Measurements from ENCODE around the gene FBXL22.

Gene FBXL22, protein sequence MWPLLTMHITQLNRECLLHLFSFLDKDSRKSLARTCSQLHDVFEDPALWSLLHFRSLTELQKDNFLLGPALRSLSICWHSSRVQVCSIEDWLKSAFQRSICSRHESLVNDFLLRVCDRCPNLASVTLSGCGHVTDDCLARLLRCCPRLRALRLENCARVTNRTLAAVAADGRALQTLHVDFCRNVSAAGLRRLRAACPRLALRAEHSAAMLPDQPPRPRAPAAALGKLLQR

DNA sequence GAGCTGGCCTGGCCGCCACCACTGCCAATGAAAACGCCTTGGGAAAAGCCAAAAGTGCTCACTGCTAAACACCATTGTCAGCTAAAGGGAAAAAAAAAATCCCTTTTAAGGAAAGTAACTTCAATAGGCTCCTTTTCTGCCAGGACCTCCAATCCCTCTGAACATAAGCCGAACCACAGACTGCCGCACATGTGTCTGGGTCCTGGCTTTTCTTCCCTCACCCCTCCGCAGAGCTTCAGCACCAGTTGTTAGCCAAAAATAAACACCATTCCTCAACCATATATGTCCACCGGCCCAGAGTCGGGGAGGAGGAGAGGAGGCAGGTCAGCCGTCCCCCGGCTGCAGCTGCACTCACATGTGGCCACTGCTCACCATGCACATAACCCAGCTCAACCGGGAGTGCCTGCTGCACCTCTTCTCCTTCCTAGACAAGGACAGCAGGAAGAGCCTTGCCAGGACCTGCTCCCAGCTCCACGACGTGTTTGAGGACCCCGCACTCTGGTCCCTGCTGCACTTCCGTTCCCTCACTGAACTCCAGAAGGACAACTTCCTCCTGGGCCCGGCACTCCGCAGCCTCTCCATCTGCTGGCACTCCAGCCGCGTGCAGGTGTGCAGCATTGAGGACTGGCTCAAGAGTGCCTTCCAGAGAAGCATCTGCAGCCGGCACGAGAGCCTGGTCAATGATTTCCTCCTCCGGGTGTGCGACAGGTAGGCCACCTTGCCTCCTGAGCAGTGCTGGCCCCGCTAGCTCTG lies at the start of gene FBXL22:
Gene FBXL22 (plus strand): TSS at position 350 of the 753 bp plus-strand sequence. CDS start 6 bp downstream, at position 356.
- Histone ChIP-seq H3K9me3 (ENCODE audit: control insufficient read depth in 1 of 2, low read length in 2 of 2) (no peaks in the 10 kb centered on the region), H3K27me3 (ENCODE audit: control insufficient read depth in 1 of 2, insufficient read depth in 2 of 2, low read length in 2 of 2) (no peaks in the 10 kb centered on the region), H3K36me3 (ENCODE audit: control insufficient read depth in 1 of 2, insufficient read depth in 2 of 2, low read length in 2 of 2) (peaks cover 4 to 22% of the 10 kb centered on the region in 2 donors), H3K9ac (ENCODE audit: low read depth in 1 of 2, low read length in 2 of 2) (peak within 1 kb of the TSS; percentile 20 to 39), H3K4me3 (ENCODE audit: low read depth in 1 of 2, low read length in 2 of 2) (peak within 1 kb of the TSS; percentile 32 to 50), H3K27ac (ENCODE audit: low read depth, low read length) (peak within 1 kb of the TSS; percentile 49), H3K4me1 (ENCODE audit: control insufficient read depth in 1 of 2, insufficient read depth in 2 of 2, low read length in 2 of 2) (peaks cover 33 to 46% of the 10 kb centered on the region in 2 donors)

DNA sequence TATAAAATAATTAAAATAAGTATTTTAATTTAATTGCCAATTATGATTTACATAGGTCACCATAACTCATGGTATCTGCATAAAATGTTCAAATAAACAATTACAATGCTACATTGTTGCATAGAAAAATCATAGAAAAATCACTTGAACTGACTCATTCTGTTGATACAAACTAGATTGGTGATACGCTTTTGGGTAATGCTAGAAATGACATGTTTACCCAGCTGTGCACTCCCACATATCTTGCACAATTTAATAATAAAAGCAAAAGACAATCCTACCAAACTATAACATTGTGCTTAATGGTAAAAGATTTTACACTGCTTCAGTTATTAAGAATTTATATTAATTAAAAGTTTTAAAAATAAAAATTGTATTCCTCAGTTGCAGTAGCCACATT lies 45.8 kb upstream of the FBXL22 start:
- Histone ChIP-seq H3K4me1 (ENCODE audit: control insufficient read depth in 1 of 2, insufficient read depth in 2 of 2, low read length in 2 of 2) (peaks cover 13 to 25% of the 10 kb centered on the region in 2 donors), H3K27me3 (ENCODE audit: control insufficient read depth in 1 of 2, insufficient read depth in 2 of 2, low read length in 2 of 2) (no peaks in the 10 kb centered on the region), H3K9ac (ENCODE audit: low read depth in 1 of 2, low read length in 2 of 2) (no peak overlapping the region), H3K4me3 (ENCODE audit: low read depth in 1 of 2, low read length in 2 of 2) (no peak overlapping the region), H3K36me3 (ENCODE audit: control insufficient read depth in 1 of 2, insufficient read depth in 2 of 2, low read length in 2 of 2) (peaks cover 0 to 10% of the 10 kb centered on the region in 2 donors), H3K9me3 (ENCODE audit: control insufficient read depth in 1 of 2, low read length in 2 of 2) (no peaks in the 10 kb centered on the region), H3K27ac (ENCODE audit: low read depth, low read length) (no peak overlapping the region)

DNA sequence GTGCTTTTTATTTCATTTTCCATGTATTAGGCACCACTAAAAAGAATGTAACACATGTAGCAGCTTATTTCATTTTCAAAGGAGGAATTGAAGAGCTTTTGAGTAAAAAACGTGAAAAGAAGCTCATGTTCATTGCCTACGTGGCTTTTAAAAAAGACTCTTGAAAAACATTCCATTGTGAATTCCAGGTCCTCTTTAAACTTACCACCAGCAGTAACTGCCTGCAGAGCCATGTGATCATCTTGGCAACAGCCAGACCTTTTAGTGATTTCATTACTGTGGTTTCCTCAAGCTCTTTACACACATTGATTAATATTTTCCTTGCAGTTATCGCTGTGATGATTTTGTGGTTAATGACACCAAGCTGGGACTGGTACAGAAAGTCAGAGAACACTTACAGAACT lies 43.8 kb upstream of the FBXL22 start:
- Histone ChIP-seq H3K36me3 (ENCODE audit: control insufficient read depth in 1 of 2, insufficient read depth in 2 of 2, low read length in 2 of 2) (peaks cover 7 to 21% of the 10 kb centered on the region in 2 donors), H3K4me3 (ENCODE audit: low read depth in 1 of 2, low read length in 2 of 2) (no peak overlapping the region), H3K27me3 (ENCODE audit: control insufficient read depth in 1 of 2, insufficient read depth in 2 of 2, low read length in 2 of 2) (no peaks in the 10 kb centered on the region), H3K9ac (ENCODE audit: low read depth in 1 of 2, low read length in 2 of 2) (no peak overlapping the region), H3K27ac (ENCODE audit: low read depth, low read length) (no peak overlapping the region), H3K4me1 (ENCODE audit: control insufficient read depth in 1 of 2, insufficient read depth in 2 of 2, low read length in 2 of 2) (peaks cover 13 to 25% of the 10 kb centered on the region in 2 donors), H3K9me3 (ENCODE audit: control insufficient read depth in 1 of 2, low read length in 2 of 2) (no peaks in the 10 kb centered on the region)

DNA sequence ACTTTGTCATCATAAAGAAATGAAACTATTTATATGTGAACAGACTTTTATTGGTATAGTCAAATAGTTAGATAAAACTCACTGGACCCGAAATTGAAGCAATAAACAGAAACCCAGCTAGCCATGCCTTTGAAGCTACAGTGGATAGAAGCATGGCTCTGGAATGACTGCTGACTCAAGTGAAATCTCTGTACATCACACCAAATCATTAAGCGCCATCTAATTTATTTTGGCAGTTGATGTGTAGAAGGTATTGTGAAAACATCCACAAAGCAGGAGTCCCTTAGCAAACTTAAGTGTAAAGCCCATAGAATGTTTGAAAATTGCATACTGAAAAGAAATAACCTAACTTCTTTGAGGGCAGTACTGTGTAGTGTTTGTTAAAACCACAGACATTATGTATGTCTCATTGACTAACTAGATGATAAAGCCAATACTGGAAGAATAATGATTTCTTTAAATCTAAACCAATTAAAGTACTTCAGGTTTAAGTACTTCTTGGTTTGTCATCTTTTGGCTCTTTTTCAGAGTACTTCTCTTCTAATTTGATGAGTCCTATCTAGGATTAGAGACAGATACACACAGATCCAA lies 42.8 kb upstream of the FBXL22 start:
- Histone ChIP-seq H3K27me3 (ENCODE audit: control insufficient read depth in 1 of 2, insufficient read depth in 2 of 2, low read length in 2 of 2) (no peaks in the 10 kb centered on the region), H3K4me3 (ENCODE audit: low read depth in 1 of 2, low read length in 2 of 2) (no peak overlapping the region), H3K4me1 (ENCODE audit: control insufficient read depth in 1 of 2, insufficient read depth in 2 of 2, low read length in 2 of 2) (peaks cover 13 to 25% of the 10 kb centered on the region in 2 donors), H3K36me3 (ENCODE audit: control insufficient read depth in 1 of 2, insufficient read depth in 2 of 2, low read length in 2 of 2) (peaks cover 7 to 21% of the 10 kb centered on the region in 2 donors), H3K9ac (ENCODE audit: low read depth in 1 of 2, low read length in 2 of 2) (no peak overlapping the region), H3K27ac (ENCODE audit: low read depth, low read length) (no peak overlapping the region), H3K9me3 (ENCODE audit: control insufficient read depth in 1 of 2, low read length in 2 of 2) (no peaks in the 10 kb centered on the region)

DNA sequence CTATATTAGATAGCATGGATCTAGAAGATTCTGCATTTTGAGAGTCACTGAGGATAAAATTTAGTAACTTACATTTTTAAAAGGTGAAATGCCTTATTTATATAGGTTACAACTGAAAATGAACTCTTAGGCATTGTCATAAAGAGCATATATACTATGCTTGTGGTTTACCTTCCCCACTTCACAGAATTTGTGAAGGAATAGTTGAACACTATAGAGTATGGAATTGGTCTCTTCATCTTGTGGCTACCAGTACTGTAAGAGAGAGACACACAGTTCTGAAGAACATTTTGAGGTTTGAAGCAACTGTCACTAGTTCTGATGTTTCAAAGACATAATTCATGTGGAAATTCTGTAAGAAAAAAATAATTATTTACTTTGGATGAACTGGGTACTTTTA lies 41.7 kb upstream of the FBXL22 start:
- Histone ChIP-seq H3K36me3 (ENCODE audit: control insufficient read depth in 1 of 2, insufficient read depth in 2 of 2, low read length in 2 of 2) (peaks cover 7 to 22% of the 10 kb centered on the region in 2 donors), H3K27me3 (ENCODE audit: control insufficient read depth in 1 of 2, insufficient read depth in 2 of 2, low read length in 2 of 2) (no peaks in the 10 kb centered on the region), H3K4me1 (ENCODE audit: control insufficient read depth in 1 of 2, insufficient read depth in 2 of 2, low read length in 2 of 2) (peaks cover 13 to 25% of the 10 kb centered on the region in 2 donors), H3K4me3 (ENCODE audit: low read depth in 1 of 2, low read length in 2 of 2) (no peak overlapping the region), H3K27ac (ENCODE audit: low read depth, low read length) (no peak overlapping the region), H3K9me3 (ENCODE audit: control insufficient read depth in 1 of 2, low read length in 2 of 2) (no peaks in the 10 kb centered on the region), H3K9ac (ENCODE audit: low read depth in 1 of 2, low read length in 2 of 2) (no peak overlapping the region)

DNA sequence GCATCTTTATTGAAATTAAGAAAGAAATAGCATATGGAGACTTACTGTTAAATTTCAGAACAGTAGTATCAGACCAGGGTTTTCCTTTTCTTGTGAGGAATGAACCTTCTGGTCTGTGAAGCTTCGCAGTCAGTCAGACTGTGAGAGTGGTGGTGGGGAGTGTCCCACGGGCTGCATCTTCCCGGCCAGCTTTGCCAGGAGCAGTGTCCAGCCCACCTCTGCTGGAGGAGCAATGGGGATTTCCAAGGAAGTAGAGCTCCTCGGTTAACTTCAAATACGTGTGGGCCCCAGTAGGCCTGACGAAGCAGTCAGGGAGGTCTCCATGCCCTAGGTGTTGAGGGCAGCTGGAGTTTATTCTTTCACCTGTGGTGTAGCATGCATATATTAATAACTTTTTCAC lies 40.9 kb upstream of the FBXL22 start:
- Histone ChIP-seq H3K27ac (ENCODE audit: low read depth, low read length) (no peak overlapping the region), H3K9me3 (ENCODE audit: control insufficient read depth in 1 of 2, low read length in 2 of 2) (no peaks in the 10 kb centered on the region), H3K27me3 (ENCODE audit: control insufficient read depth in 1 of 2, insufficient read depth in 2 of 2, low read length in 2 of 2) (no peaks in the 10 kb centered on the region), H3K4me1 (ENCODE audit: control insufficient read depth in 1 of 2, insufficient read depth in 2 of 2, low read length in 2 of 2) (peaks cover 13 to 25% of the 10 kb centered on the region in 2 donors), H3K4me3 (ENCODE audit: low read depth in 1 of 2, low read length in 2 of 2) (no peak overlapping the region), H3K9ac (ENCODE audit: low read depth in 1 of 2, low read length in 2 of 2) (no peak overlapping the region), H3K36me3 (ENCODE audit: control insufficient read depth in 1 of 2, insufficient read depth in 2 of 2, low read length in 2 of 2) (peaks cover 12 to 30% of the 10 kb centered on the region in 2 donors)

DNA sequence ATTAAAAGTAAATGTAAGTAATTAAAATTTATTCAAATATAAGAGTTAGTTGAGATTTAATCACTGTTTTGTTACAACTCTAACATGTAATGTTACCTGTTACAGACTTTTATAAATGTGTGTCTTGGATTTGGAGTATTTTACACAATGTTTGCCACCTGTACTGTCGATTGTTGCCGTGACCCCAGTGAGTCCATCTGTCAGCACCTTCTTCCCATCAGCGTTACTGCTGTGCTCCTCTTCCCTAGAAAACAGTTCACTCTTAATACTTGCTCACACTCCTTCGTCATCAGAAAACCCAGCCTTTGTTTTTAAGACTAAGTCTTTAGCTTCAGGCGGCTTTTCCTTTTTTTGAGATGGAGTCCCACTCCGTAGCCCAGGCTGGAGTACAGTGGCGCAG lies 40.5 kb upstream of the FBXL22 start:
- no peaks in the 10 kb centered on the region for H3K9me3 ChIP-seq (ENCODE audit: control insufficient read depth in 1 of 2, low read length in 2 of 2)
- peaks cover 17 to 34% of the 10 kb centered on the region in 2 donors for H3K36me3 ChIP-seq (ENCODE audit: control insufficient read depth in 1 of 2, insufficient read depth in 2 of 2, low read length in 2 of 2)
- no peak overlapping the region for H3K9ac ChIP-seq (ENCODE audit: low read depth in 1 of 2, low read length in 2 of 2)
- peaks cover 13 to 25% of the 10 kb centered on the region in 2 donors for H3K4me1 ChIP-seq (ENCODE audit: control insufficient read depth in 1 of 2, insufficient read depth in 2 of 2, low read length in 2 of 2)
- H3K27ac ChIP-seq (ENCODE audit: low read depth, low read length): no peak overlapping the region
- no peaks in the 10 kb centered on the region for H3K27me3 ChIP-seq (ENCODE audit: control insufficient read depth in 1 of 2, insufficient read depth in 2 of 2, low read length in 2 of 2)
- no peak overlapping the region for H3K4me3 ChIP-seq (ENCODE audit: low read depth in 1 of 2, low read length in 2 of 2)

DNA sequence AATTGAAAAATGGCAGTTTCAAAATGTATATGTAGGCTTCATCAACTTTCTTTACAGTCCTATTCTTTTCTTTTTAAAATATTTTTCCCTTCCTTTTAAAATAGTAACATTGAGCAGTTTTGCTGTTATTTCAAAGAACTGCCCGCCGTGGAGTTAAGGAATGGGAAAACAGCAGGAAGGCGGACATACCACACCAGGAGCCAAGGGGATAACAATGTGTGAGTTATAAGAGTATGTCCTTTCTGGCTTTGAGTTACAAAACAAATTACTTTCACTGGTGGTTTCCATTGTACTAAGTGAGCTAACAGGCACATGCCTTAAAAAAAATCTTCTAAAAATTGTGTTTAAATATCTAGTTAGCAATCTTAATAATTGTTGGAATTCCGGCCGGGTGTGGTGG lies 37.4 kb upstream of the FBXL22 start:
- H3K36me3 ChIP-seq (ENCODE audit: control insufficient read depth in 1 of 2, insufficient read depth in 2 of 2, low read length in 2 of 2): peaks cover 31 to 62% of the 10 kb centered on the region in 2 donors

DNA sequence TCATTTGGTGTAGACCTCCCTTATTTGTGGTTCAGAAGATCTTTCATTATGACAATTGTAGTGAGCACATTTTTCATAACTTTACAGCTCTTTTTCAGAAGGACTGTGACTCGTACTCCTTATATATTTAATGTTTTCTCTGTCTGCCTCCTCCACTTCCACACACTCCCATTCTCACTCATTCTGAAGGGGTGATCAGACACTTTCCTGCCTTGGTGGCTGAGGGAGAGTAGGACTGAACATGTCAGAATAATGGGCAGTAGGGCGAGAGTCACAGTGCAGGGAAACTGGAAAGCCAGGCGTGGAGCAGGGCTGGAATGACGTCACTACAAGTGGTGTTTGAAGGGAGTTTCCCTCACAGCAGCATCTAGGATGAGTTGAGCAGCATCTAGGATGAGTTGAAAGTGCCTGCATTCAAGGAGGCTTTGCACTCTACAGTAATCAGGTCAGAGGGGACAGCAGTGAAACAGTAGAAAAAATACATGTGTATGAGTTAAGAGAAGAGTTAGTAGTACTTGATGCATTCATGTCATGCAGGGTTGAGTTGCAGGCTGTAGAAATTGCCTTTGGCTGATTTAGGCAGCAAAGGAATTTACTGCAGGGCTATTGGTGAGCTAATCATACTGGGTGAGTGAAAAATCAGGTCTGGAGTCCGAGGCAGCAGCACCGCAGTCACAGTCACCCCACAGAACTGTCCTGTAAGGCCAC lies 36.3 kb upstream of the FBXL22 start:
- no peak overlapping the region for H3K9ac ChIP-seq (ENCODE audit: low read depth in 1 of 2, low read length in 2 of 2)
- no peak overlapping the region for H3K4me3 ChIP-seq (ENCODE audit: low read depth in 1 of 2, low read length in 2 of 2)
- H3K4me1 ChIP-seq (ENCODE audit: control insufficient read depth in 1 of 2, insufficient read depth in 2 of 2, low read length in 2 of 2): no peaks in the 10 kb centered on the region
- H3K27me3 ChIP-seq (ENCODE audit: control insufficient read depth in 1 of 2, insufficient read depth in 2 of 2, low read length in 2 of 2): no peaks in the 10 kb centered on the region
- no peaks in the 10 kb centered on the region for H3K9me3 ChIP-seq (ENCODE audit: control insufficient read depth in 1 of 2, low read length in 2 of 2)
- peaks cover 31 to 66% of the 10 kb centered on the region in 2 donors for H3K36me3 ChIP-seq (ENCODE audit: control insufficient read depth in 1 of 2, insufficient read depth in 2 of 2, low read length in 2 of 2)
- no peak overlapping the region for H3K27ac ChIP-seq (ENCODE audit: low read depth, low read length)

More for the DNA sequence above, 37.4 kb upstream of the FBXL22 start:
- no peak overlapping the region for H3K9ac ChIP-seq (ENCODE audit: low read depth in 1 of 2, low read length in 2 of 2)
- H3K27ac ChIP-seq (ENCODE audit: low read depth, low read length): no peak overlapping the region
- no peaks in the 10 kb centered on the region for H3K4me1 ChIP-seq (ENCODE audit: control insufficient read depth in 1 of 2, insufficient read depth in 2 of 2, low read length in 2 of 2)
- no peaks in the 10 kb centered on the region for H3K27me3 ChIP-seq (ENCODE audit: control insufficient read depth in 1 of 2, insufficient read depth in 2 of 2, low read length in 2 of 2)
- H3K4me3 ChIP-seq (ENCODE audit: low read depth in 1 of 2, low read length in 2 of 2): no peak overlapping the region
- no peaks in the 10 kb centered on the region for H3K9me3 ChIP-seq (ENCODE audit: control insufficient read depth in 1 of 2, low read length in 2 of 2)

Measured in duodenal mucosa (tissue), 2 donors.